Activated naive CD8-positive, alpha-beta T cell treated with anti-CD3 and anti-CD28 coated beads for 36 hours (primary cell): Measurements from ENCODE around the gene LMTK3. TPM values are rescaled to one million over a fixed set of nuclear protein-coding genes. Genes with fewer than 3 reads are reported as not detected.

Experiments
- DNase-seq: peaks from one replicate; pipeline ENCODE4 v3.0.0; 2021
- H3K27ac Mint-ChIP-seq: one replicate; pipeline ENCODE4 v1.8.0; 2022; ENCODE audit warnings: mild to moderate bottlenecking, moderate library complexity, mixed read lengths
- H3K27me3 Mint-ChIP-seq: one replicate; pipeline ENCODE4 v1.8.0; 2022; ENCODE audit warnings: mild to moderate bottlenecking, mixed read lengths
- H3K36me3 Mint-ChIP-seq: one replicate; pipeline ENCODE4 v1.8.0; 2021; ENCODE audit warnings: mild to moderate bottlenecking, mixed read lengths
- H3K4me1 Mint-ChIP-seq: one replicate; pipeline ENCODE4 v1.8.0; 2021; ENCODE audit warnings: mixed read lengths
- H3K4me3 Mint-ChIP-seq: one replicate; pipeline ENCODE4 v1.8.0; 2022; ENCODE audit warnings: mild to moderate bottlenecking, moderate library complexity, mixed read lengths
- H3K9me3 Mint-ChIP-seq: one replicate; pipeline ENCODE4 v1.8.0; 2022; ENCODE audit warnings: mixed read lengths
- total RNA-seq, 2 experiments: library from RNA; stranded (reverse); gene quantifications; one replicate each; pipeline ENCODE4 v1.2.3, GENCODE V29; 2021

Gene LMTK3
- total RNA-seq, 2 experiments from 2014 or later, result 2.2 to 2.8 TPM

- Mint-ChIP-seq H3K36me3 (no peaks in the 10 kb centered on the region), H3K27me3 (no peaks in the 10 kb centered on the region), H3K4me1 (peaks cover 20% of the 10 kb centered on the region), H3K4me3 (no peak overlapping the region), H3K9me3 (no peaks in the 10 kb centered on the region), H3K27ac (no peak overlapping the region)
- DNase-seq, result no peak
These were observed 33.8 kb downstream of the LMTK3 start for GRCh38 chr19:48477698-48478338.

GRCh38 chr19:48477067-48477685 lies 34.5 kb downstream of the LMTK3 start:
- Mint-ChIP-seq H3K9me3 (no peaks in the 10 kb centered on the region), H3K4me1 (peaks cover 19% of the 10 kb centered on the region), H3K27me3 (no peaks in the 10 kb centered on the region), H3K36me3 (no peaks in the 10 kb centered on the region), H3K4me3 (no peak overlapping the region), H3K27ac (no peak overlapping the region)
- no peak for DNase-seq

GRCh38 chr19:48476176-48476575 lies 35.5 kb downstream of the LMTK3 start:
- no peaks in the 10 kb centered on the region for H3K36me3 Mint-ChIP-seq

GRCh38 chr19:48475369-48476068 lies 36.1 kb downstream of the LMTK3 start:
- DNase-seq, result no peak
- Mint-ChIP-seq H3K9me3 (no peaks in the 10 kb centered on the region), H3K36me3 (peaks cover 2% of the 10 kb centered on the region), H3K27ac (peak overlapping the region; percentile 70), H3K4me3 (no peak overlapping the region), H3K27me3 (no peaks in the 10 kb centered on the region), H3K4me1 (peaks cover 11% of the 10 kb centered on the region)

More at GRCh38 chr19:48476176-48476575, 35.5 kb downstream of the LMTK3 start:
- no peak overlapping the region for H3K27ac Mint-ChIP-seq
- H3K4me1 Mint-ChIP-seq, result peaks cover 15% of the 10 kb centered on the region
- no peak overlapping the region for H3K4me3 Mint-ChIP-seq
- no peaks in the 10 kb centered on the region for H3K27me3 Mint-ChIP-seq
- DNase-seq, result no peak
- H3K9me3 Mint-ChIP-seq, result no peaks in the 10 kb centered on the region

- Mint-ChIP-seq H3K27ac (no peak overlapping the region), H3K36me3 (peaks cover 2% of the 10 kb centered on the region), H3K4me3 (no peak overlapping the region), H3K9me3 (no peaks in the 10 kb centered on the region), H3K4me1 (peaks cover 8% of the 10 kb centered on the region), H3K27me3 (no peaks in the 10 kb centered on the region)
- DNase-seq, result no peak
These were observed 37.5 kb downstream of the LMTK3 start for GRCh38 chr19:48474084-48474592.

GRCh38 chr19:48473161-48473966 lies 38.3 kb downstream of the LMTK3 start:
- H3K9me3 Mint-ChIP-seq, result no peaks in the 10 kb centered on the region
- no peak overlapping the region for H3K27ac Mint-ChIP-seq
- peaks cover 2% of the 10 kb centered on the region for H3K36me3 Mint-ChIP-seq
- H3K27me3 Mint-ChIP-seq, result no peaks in the 10 kb centered on the region
- no peak for DNase-seq
- no peak overlapping the region for H3K4me3 Mint-ChIP-seq
- H3K4me1 Mint-ChIP-seq, result peaks cover 11% of the 10 kb centered on the region

- Mint-ChIP-seq H3K36me3 (peaks cover 2% of the 10 kb centered on the region), H3K27me3 (no peaks in the 10 kb centered on the region), H3K9me3 (no peaks in the 10 kb centered on the region), H3K4me3 (no peak overlapping the region), H3K4me1 (peaks cover 17% of the 10 kb centered on the region), H3K27ac (no peak overlapping the region)
- no peak for DNase-seq
These were observed 39.8 kb downstream of the LMTK3 start for GRCh38 chr19:48471836-48472235.

GRCh38 chr19:48470856-48471255 lies 40.8 kb downstream of the LMTK3 start:
- Mint-ChIP-seq H3K36me3 (peaks cover 2% of the 10 kb centered on the region), H3K27ac (no peak overlapping the region), H3K27me3 (no peaks in the 10 kb centered on the region), H3K4me3 (peak overlapping the region; percentile 26), H3K4me1 (peaks cover 17% of the 10 kb centered on the region), H3K9me3 (no peaks in the 10 kb centered on the region)
- DNase-seq, result no peak

- Mint-ChIP-seq H3K4me3 (peak overlapping the region; percentile 85), H3K27ac (peak overlapping the region; percentile 87), H3K27me3 (no peaks in the 10 kb centered on the region), H3K4me1 (peaks cover 17% of the 10 kb centered on the region), H3K9me3 (no peaks in the 10 kb centered on the region), H3K36me3 (peaks cover 2% of the 10 kb centered on the region)
- no peak for DNase-seq
These were observed 41.5 kb downstream of the LMTK3 start for GRCh38 chr19:48469934-48470680.

- H3K4me1 Mint-ChIP-seq, result peaks cover 17% of the 10 kb centered on the region
- peaks cover 2% of the 10 kb centered on the region for H3K36me3 Mint-ChIP-seq
- no peaks in the 10 kb centered on the region for H3K9me3 Mint-ChIP-seq
- no peaks in the 10 kb centered on the region for H3K27me3 Mint-ChIP-seq
- H3K27ac Mint-ChIP-seq, result peak within 1 kb of the TSS; percentile 87
- H3K4me3 Mint-ChIP-seq, result peak within 1 kb of the TSS; percentile 85
- peak; percentile 82 for DNase-seq
These were observed 42.2 kb downstream of the LMTK3 start, which contains the start of gene CYTH2 for GRCh38 chr19:48469289-48469881. CYTH2 (plus strand) TSS chr19:48469369; CDS start chr19:48469508, 139 bp downstream.

- Mint-ChIP-seq H3K9me3 (no peaks in the 10 kb centered on the region), H3K4me1 (peaks cover 17% of the 10 kb centered on the region), H3K27me3 (no peaks in the 10 kb centered on the region), H3K4me3 (peak overlapping the region; percentile 85), H3K36me3 (peaks cover 2% of the 10 kb centered on the region), H3K27ac (peak overlapping the region; percentile 87)
- peak; percentile 99 for DNase-seq
These were observed 42.8 kb downstream of the LMTK3 start for GRCh38 chr19:48468772-48469288.

GRCh38 chr19:48466561-48467325 lies 44.9 kb downstream of the LMTK3 start:
- Mint-ChIP-seq H3K4me3 (no peak overlapping the region), H3K4me1 (peaks cover 14% of the 10 kb centered on the region), H3K36me3 (peaks cover 6% of the 10 kb centered on the region), H3K9me3 (no peaks in the 10 kb centered on the region), H3K27me3 (no peaks in the 10 kb centered on the region), H3K27ac (no peak overlapping the region)
- no peak for DNase-seq

- H3K9me3 Mint-ChIP-seq, result no peaks in the 10 kb centered on the region
- peaks cover 11% of the 10 kb centered on the region for H3K4me1 Mint-ChIP-seq
- H3K27ac Mint-ChIP-seq, result no peak overlapping the region
- no peak for DNase-seq
- no peak overlapping the region for H3K4me3 Mint-ChIP-seq
- peaks cover 6% of the 10 kb centered on the region for H3K36me3 Mint-ChIP-seq
- H3K27me3 Mint-ChIP-seq, result no peaks in the 10 kb centered on the region
These were observed 46.4 kb downstream of the LMTK3 start for GRCh38 chr19:48465215-48465614.
